Kidney epithelial cell (primary cell): ENCODE data around the gene TK1. TPM values are rescaled to one million over a fixed set of nuclear protein-coding genes. Genes with fewer than 3 reads are reported as not detected.

Experiments
- DNase-seq: peaks from one replicate; pipeline ENCODE4 v3.0.0-alpha.2; 2010; ENCODE audit warnings: low read depth
- H3K27me3 ChIP-seq: 2 replicates; pipeline ENCODE4 v1.6.0; 2011; ENCODE audit warnings: low read length; ENCODE audit not compliant: control insufficient read depth, insufficient read depth
- H3K36me3 ChIP-seq: 2 replicates; pipeline ENCODE4 v1.5.1; 2011; ENCODE audit warnings: low read length; ENCODE audit not compliant: control insufficient read depth, insufficient read depth
- H3K4me3 ChIP-seq: 2 replicates; pipeline ENCODE4 v1.5.1; 2011; ENCODE audit warnings: low read depth, mild to moderate bottlenecking, control low read depth, low read length
- total RNA-seq: library from RNA; depleted of rRNA; stranded (reverse); fragments of >200 nt; gene quantifications from 2 replicates; pipeline ENCODE4 v1.2.3, GENCODE V29; 2015
- TF ChIP-seq, protein P1 (sequence below): IDR thresholded peaks from 2 replicates; pipeline ENCODE4 v1.5.1; 2011; ENCODE audit warnings: mild to moderate bottlenecking, moderate library complexity, low read length, control low read depth, inconsistent platforms; ENCODE audit not compliant: insufficient read depth, poor library complexity, severe bottlenecking

Gene TK1
- total RNA-seq, 1 donor from 2014 or later: 15.0 TPM

DNA sequence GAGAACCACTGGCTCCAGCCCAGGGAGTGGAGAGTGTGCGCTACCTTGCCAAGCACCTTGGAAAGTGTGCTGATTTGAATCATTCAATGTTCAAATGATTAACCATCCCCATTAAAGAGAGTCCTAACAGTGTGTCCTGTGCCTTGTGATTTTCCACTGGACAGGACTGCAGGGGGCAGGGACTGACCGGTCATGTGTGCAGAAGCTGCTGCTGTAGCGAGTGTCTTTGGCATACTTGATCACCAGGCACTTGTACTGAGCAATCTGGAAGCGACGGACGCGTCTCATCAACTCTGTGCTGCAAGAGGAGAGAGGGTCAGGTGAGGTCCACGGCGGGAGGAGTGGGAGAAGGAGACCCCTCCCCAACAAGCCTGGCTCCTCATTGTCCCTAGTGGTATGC, 2.0 kb downstream of the TK1 start:
- peak overlapping the region; percentile 6 for H3K4me3 ChIP-seq
- H3K27me3 ChIP-seq: no peaks in the 10 kb centered on the region
- no peaks in the 10 kb centered on the region for H3K36me3 ChIP-seq
- peak; percentile 44 for DNase-seq
- TF ChIP-seq, protein P1, sequence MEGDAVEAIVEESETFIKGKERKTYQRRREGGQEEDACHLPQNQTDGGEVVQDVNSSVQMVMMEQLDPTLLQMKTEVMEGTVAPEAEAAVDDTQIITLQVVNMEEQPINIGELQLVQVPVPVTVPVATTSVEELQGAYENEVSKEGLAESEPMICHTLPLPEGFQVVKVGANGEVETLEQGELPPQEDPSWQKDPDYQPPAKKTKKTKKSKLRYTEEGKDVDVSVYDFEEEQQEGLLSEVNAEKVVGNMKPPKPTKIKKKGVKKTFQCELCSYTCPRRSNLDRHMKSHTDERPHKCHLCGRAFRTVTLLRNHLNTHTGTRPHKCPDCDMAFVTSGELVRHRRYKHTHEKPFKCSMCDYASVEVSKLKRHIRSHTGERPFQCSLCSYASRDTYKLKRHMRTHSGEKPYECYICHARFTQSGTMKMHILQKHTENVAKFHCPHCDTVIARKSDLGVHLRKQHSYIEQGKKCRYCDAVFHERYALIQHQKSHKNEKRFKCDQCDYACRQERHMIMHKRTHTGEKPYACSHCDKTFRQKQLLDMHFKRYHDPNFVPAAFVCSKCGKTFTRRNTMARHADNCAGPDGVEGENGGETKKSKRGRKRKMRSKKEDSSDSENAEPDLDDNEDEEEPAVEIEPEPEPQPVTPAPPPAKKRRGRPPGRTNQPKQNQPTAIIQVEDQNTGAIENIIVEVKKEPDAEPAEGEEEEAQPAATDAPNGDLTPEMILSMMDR: no peak

- Histone ChIP-seq H3K36me3 (no peaks in the 10 kb centered on the region), H3K4me3 (no peak overlapping the region), H3K27me3 (no peaks in the 10 kb centered on the region)
- no peak for DNase-seq
- TF ChIP-seq, protein P1: no peak
Observed at GRCh38 chr17:78184351-78184750, 2.5 kb downstream of the TK1 start.

DNA sequence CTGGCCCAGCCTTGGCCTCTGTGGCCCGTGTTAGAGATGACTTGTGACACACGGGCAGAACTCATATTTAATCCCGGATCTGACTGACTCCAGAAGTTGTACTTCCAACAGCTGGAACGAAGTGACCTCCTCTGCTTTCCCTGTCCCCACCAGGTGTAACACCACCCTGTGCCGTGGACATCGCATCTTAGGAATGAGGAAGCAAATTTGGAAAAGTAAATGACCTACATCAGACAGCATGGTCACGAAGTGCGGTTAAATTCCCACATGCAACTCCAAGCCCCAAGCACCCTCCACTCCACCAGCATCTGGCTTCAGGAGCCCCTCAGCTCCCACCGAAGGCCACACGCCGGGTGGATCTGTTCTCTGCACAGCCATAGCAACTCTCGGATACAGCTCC, 2.9 kb downstream of the TK1 start:
- no peaks in the 10 kb centered on the region for H3K36me3 ChIP-seq
- TF ChIP-seq, protein P1: no peak
- no peak overlapping the region for H3K4me3 ChIP-seq
- H3K27me3 ChIP-seq: no peaks in the 10 kb centered on the region
- no peak for DNase-seq

GRCh38 chr17:78182504-78182903, 4.3 kb downstream of the TK1 start:
- Histone ChIP-seq H3K36me3 (no peaks in the 10 kb centered on the region), H3K4me3 (no peak overlapping the region), H3K27me3 (no peaks in the 10 kb centered on the region)
- DNase-seq: no peak
- TF ChIP-seq, protein P1: no peak

DNA sequence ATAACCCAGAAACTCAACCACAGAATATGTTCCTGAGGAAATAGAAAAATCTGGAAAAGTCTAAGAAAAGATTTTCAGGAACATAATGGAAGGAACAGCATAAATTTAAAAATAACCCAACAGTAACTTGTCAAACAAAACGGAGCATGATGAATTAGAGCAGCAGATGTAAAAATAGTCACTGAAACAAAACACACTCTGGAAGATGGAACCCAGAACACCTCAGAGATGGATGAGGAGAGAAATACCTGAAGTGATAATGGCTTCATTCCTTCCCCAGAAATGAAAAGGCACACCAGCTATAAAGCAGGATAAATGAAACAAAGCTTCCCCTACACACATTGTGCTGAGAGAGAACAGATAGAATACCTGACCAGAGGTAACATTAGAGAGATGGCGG, 6.3 kb downstream of the TK1 start:
- no peak for DNase-seq
- no peaks in the 10 kb centered on the region for H3K27me3 ChIP-seq
- no peak overlapping the region for H3K4me3 ChIP-seq
- TF ChIP-seq, protein P1: no peak
- no peaks in the 10 kb centered on the region for H3K36me3 ChIP-seq

DNA sequence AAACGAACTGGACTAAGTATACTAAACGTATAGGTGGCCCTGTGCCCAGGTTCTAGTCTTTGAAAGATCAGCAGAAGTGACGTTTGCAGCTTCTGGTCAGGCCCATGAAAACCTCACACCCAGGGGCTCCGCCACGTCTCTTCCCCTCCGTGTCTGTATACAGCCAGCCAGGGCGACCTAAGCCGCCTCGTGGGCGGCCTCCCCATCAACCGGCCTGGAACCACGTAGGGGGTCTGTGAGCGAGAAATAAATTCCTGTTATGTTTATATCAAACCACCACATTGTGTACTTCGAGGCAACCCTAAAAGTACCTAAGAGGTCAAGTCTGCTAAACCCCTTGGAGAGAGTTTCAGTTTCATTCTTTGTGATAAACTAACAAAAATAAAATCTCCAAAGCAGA, 6.8 kb downstream of the TK1 start:
- Histone ChIP-seq H3K36me3 (no peaks in the 10 kb centered on the region), H3K27me3 (no peaks in the 10 kb centered on the region), H3K4me3 (no peak overlapping the region)
- TF ChIP-seq, protein P1: no peak
- DNase-seq: no peak
